ENCODE data around the gene PRADC1. TPM values are rescaled to one million over a fixed set of nuclear protein-coding genes. Genes with fewer than 3 reads are reported as not detected.

Gene PRADC1
- total and polyA plus RNA-seq, 9 of the 15 experiments (the other 6 are each of a cell fraction or from before 2014, with no cell fraction given) = 7.3 to 47.4 (median 34.2) TPM

GRCh38 chr2:73212448-73213176 is 20.4 kb downstream of the PRADC1 start (continued):
- TF ChIP-seq ZNF592 (IDR thresholded peaks at IDR 0.05) = no peak
- no peak for TF ChIP-seq NCOA1 (IDR thresholded peaks at IDR 0.05; ENCODE audit: low read depth)
- peak; percentile 54 for TF ChIP-seq REST (IDR thresholded peaks at IDR 0.05; ENCODE audit: borderline replicate concordance)
- no peak for TF ChIP-seq REST (CRISPR knock-in tag; IDR thresholded peaks at IDR 0.05; ENCODE audit: low read depth)
- TF ChIP-seq KLF16 (IDR thresholded peaks at IDR 0.05) = peak; percentile 34; the same call in 1 of the 2 replicates
- TF ChIP-seq CTCFL (IDR thresholded peaks at IDR 0.05; ENCODE audit: borderline replicate concordance, insufficient read depth, low read depth, low read length, poor library complexity, severe bottlenecking) = peak; percentile 60
- peak; percentile 59 to 70 for TF ChIP-seq RAD21 (CRISPR knock-in tag; conservative IDR thresholded peaks at IDR 0.05 in 1 of 2, IDR thresholded peaks at IDR 0.05 in 1 of 2)
- peak; percentile 63 for TF ChIP-seq SMC3 (conservative IDR thresholded peaks at IDR 0.05; ENCODE audit: insufficient read depth, low read depth, low read length)
- no peak for TF ChIP-seq POLR3A (IDR thresholded peaks at IDR 0.05; ENCODE audit: borderline replicate concordance, extremely low read depth, insufficient read depth, insufficient read length)

Data from K562 (cell line).